ENCODE data around the gene DUSP9.

GRCh38 chrX:153641627-153642026 lies 5.4 kb upstream of the DUSP9 start:
- TF ChIP-seq CTCF (IDR thresholded peaks at IDR 0.05), result no peak
- TF ChIP-seq POLR2A (IDR thresholded peaks at IDR 0.05), result no peak
- no peak for TF ChIP-seq POLR2AphosphoS5 (IDR thresholded peaks at IDR 0.05)

Data from prostate gland (tissue), 2 donors.